Cardiac muscle cell (in vitro differentiated cells and primary cell): Measurements from ENCODE around the gene DMRT3. TPM values are rescaled to one million over a fixed set of nuclear protein-coding genes. Genes with fewer than 3 reads are reported as not detected.
A peak's percentile ranks its signal among the peaks of the same experiment; 100 is the strongest.

Experiments used
- DNase-seq, 2 donors: peaks; one replicate each; pipeline versions ENCODE4 v3.0.0 to v3.0.0-alpha.2; 2010 to 2017; ENCODE audit warnings: low read depth in 1 of 2, low spot score in 1 of 2
- H3K27ac ChIP-seq: fragments of 200-600 bp; sonication (generic); 2 replicates; pipeline ENCODE4 v1.5.1; 2016
- H3K27me3 ChIP-seq: fragments of 200-600 bp; sonication (generic); 2 replicates; pipeline ENCODE4 v1.6.0; 2016; ENCODE audit warnings: control low read depth
- H3K36me3 ChIP-seq: fragments of 200-600 bp; sonication (generic); 2 replicates; pipeline ENCODE4 v1.5.1; 2016; ENCODE audit warnings: control low read depth
- H3K4me1 ChIP-seq: fragments of 200-600 bp; sonication (generic); 2 replicates; pipeline ENCODE4 v1.8.1; 2017; ENCODE audit warnings: low read depth, mild to moderate bottlenecking, mixed run types
- H3K4me3 ChIP-seq: fragments of 200-600 bp; sonication (generic); 2 replicates; pipeline ENCODE4 v1.5.1; 2016; ENCODE audit warnings: mild to moderate bottlenecking
- H3K9me3 ChIP-seq: fragments of 200-600 bp; sonication (generic); 2 replicates; pipeline ENCODE4 v1.5.1; 2017; ENCODE audit warnings: low read depth, mild to moderate bottlenecking, control low read depth
- CTCF ChIP-seq: IDR thresholded peaks from 2 replicates; pipeline ENCODE4 v1.5.1; 2012; ENCODE audit warnings: low read depth, mild to moderate bottlenecking, low read length
- polyA plus RNA-seq: library from polyadenylated mRNA; unstranded; fragments of >200 nt; fragmentation: Nextera tagmentation; extraction: Ambion mirVana; gene quantifications from 2 replicates; pipeline ENCODE4 v1.2.1, GENCODE V29; 2016
- total RNA-seq: library from RNA; depleted of rRNA; stranded (reverse); fragments of >200 nt; gene quantifications from 2 replicates; pipeline ENCODE4 v1.2.3, GENCODE V29; 2016

The DMRT3 gene
- total and polyA plus RNA-seq, 2 experiments from 2014 or later = not detected

GRCh38 chr9:1007312-1007711 lies 30.9 kb downstream of the DMRT3 start:
- Histone ChIP-seq H3K4me3 (no peak overlapping the region), H3K9me3 (no peaks in the 10 kb centered on the region), H3K36me3 (no peaks in the 10 kb centered on the region), H3K27me3 (peaks cover 12% of the 10 kb centered on the region), H3K4me1 (no peaks in the 10 kb centered on the region), H3K27ac (no peak overlapping the region)
- DNase-seq = no peak
- TF ChIP-seq CTCF = no peak

GRCh38 chr9:1008216-1008615 lies 31.8 kb downstream of the DMRT3 start:
- peaks cover 12% of the 10 kb centered on the region for H3K27me3 ChIP-seq
- no peaks in the 10 kb centered on the region for H3K9me3 ChIP-seq
- no peaks in the 10 kb centered on the region for H3K4me1 ChIP-seq
- TF ChIP-seq CTCF = no peak
- H3K4me3 ChIP-seq = no peak overlapping the region
- no peak overlapping the region for H3K27ac ChIP-seq
- DNase-seq = peak in 1 of 2 donors; percentile 11
- no peaks in the 10 kb centered on the region for H3K36me3 ChIP-seq

GRCh38 chr9:1009101-1009707 lies 32.7 kb downstream of the DMRT3 start:
- H3K27ac ChIP-seq = no peak overlapping the region
- DNase-seq = peak; percentile 84 to 87
- no peaks in the 10 kb centered on the region for H3K4me1 ChIP-seq
- H3K27me3 ChIP-seq = peaks cover 15% of the 10 kb centered on the region
- H3K4me3 ChIP-seq = no peak overlapping the region
- no peaks in the 10 kb centered on the region for H3K36me3 ChIP-seq
- no peaks in the 10 kb centered on the region for H3K9me3 ChIP-seq
- TF ChIP-seq CTCF = peak; percentile 95

GRCh38 chr9:1013021-1013420 lies 36.6 kb downstream of the DMRT3 start:
- H3K27ac ChIP-seq = no peak overlapping the region
- DNase-seq = no peak
- no peaks in the 10 kb centered on the region for H3K4me1 ChIP-seq
- H3K36me3 ChIP-seq = no peaks in the 10 kb centered on the region
- H3K9me3 ChIP-seq = no peaks in the 10 kb centered on the region
- peaks cover 18% of the 10 kb centered on the region for H3K27me3 ChIP-seq
- TF ChIP-seq CTCF = no peak
- no peak overlapping the region for H3K4me3 ChIP-seq

- Histone ChIP-seq H3K27ac (no peak overlapping the region), H3K4me1 (no peaks in the 10 kb centered on the region), H3K9me3 (no peaks in the 10 kb centered on the region), H3K27me3 (peaks cover 8% of the 10 kb centered on the region), H3K36me3 (no peaks in the 10 kb centered on the region), H3K4me3 (no peak overlapping the region)
- no peak for DNase-seq
- no peak for TF ChIP-seq CTCF
These were observed 37.8 kb downstream of the DMRT3 start for GRCh38 chr9:1014225-1014624.

- Histone ChIP-seq H3K4me3 (no peak overlapping the region), H3K27ac (no peak overlapping the region), H3K27me3 (peaks cover 8% of the 10 kb centered on the region), H3K4me1 (no peaks in the 10 kb centered on the region), H3K36me3 (no peaks in the 10 kb centered on the region), H3K9me3 (no peaks in the 10 kb centered on the region)
- TF ChIP-seq CTCF = no peak
- DNase-seq = no peak
These were observed 38.2 kb downstream of the DMRT3 start for GRCh38 chr9:1014640-1015039.
